WTC11 (cell line): ENCODE measurements around the gene SLC35D1. TPM values are rescaled to one million over a fixed set of nuclear protein-coding genes. Genes with fewer than 3 reads are reported as not detected.

ENCODE experiments used
- ATAC-seq: fragments of 200-7000 bp; cut with Tn5 transposase; 2 replicates; pipeline ENCODE4 v1.10.0; 2021; ENCODE audit warnings: mild to moderate bottlenecking, moderate library complexity
- CTCF ChIA-PET: fragments of 300-600 bp; sonication (Branson Sonifier 250); formaldehyde crosslinking; loops from one replicate; lab custom pipeline; 2021; ENCODE audit warnings: antibody characterized with exemption; lab: Charles Lee
- POLR2A ChIA-PET: fragments of 350-600 bp; sonication (Branson Sonifier 250); formaldehyde crosslinking; loops from one replicate; lab custom pipeline; 2021; ENCODE audit warnings: antibody characterized with exemption; lab: Charles Lee
- DNase-seq: peaks from one replicate; pipeline ENCODE4 v3.0.0; 2021; ENCODE audit warnings: low spot score
- H3K27ac Mint-ChIP-seq: 2 replicates; pipeline ENCODE4 v1.8.0; 2021; ENCODE audit warnings: mixed read lengths
- H3K27me3 Mint-ChIP-seq: 2 replicates; pipeline ENCODE4 v1.8.0; 2021; ENCODE audit warnings: low read depth, mild to moderate bottlenecking, moderate library complexity, mixed read lengths
- H3K36me3 Mint-ChIP-seq: 2 replicates; pipeline ENCODE4 v1.8.0; 2021; ENCODE audit warnings: mixed read lengths
- H3K4me1 Mint-ChIP-seq: 2 replicates; pipeline ENCODE4 v1.8.0; 2022; ENCODE audit warnings: mixed read lengths
- H3K4me3 Mint-ChIP-seq: 2 replicates; pipeline ENCODE4 v1.8.0; 2021; ENCODE audit warnings: mild to moderate bottlenecking, moderate library complexity, mixed read lengths
- H3K9me3 Mint-ChIP-seq: 2 replicates; pipeline ENCODE4 v1.8.0; 2021; ENCODE audit warnings: mixed read lengths
- EMX1 ChIP-seq: fragments of 250-450 bp; sonication (Bioruptor Pico); IDR thresholded peaks from 2 replicates; pipeline ENCODE4 v1.8.0; 2021; ENCODE audit warnings: mild to moderate bottlenecking
- FOXK1 ChIP-seq: sonication (generic); formaldehyde crosslinking; IDR thresholded peaks from 2 replicates; pipeline ENCODE4 v1.8.0; 2022; ENCODE audit warnings: mild to moderate bottlenecking, moderate library complexity, missing genetic modification reagents
- GABPB1 ChIP-seq: sonication (generic); formaldehyde crosslinking; IDR thresholded peaks from 2 replicates; pipeline ENCODE4 v1.8.1; 2023; ENCODE audit warnings: mild to moderate bottlenecking, missing genetic modification reagents
- HMGA2 ChIP-seq: fragments of 250-450 bp; sonication (Bioruptor Pico); IDR thresholded peaks from 2 replicates; pipeline ENCODE4 v1.4.0; 2021; ENCODE audit warnings: mild to moderate bottlenecking, moderate library complexity
- JUN ChIP-seq: sonication (generic); formaldehyde crosslinking; IDR thresholded peaks from 2 replicates; pipeline ENCODE4 v1.8.0; 2023; ENCODE audit warnings: mild to moderate bottlenecking, missing genetic modification reagents
- MYBL2 ChIP-seq: sonication (generic); formaldehyde crosslinking; IDR thresholded peaks from 2 replicates; pipeline ENCODE4 v1.8.1; 2023; ENCODE audit warnings: mild to moderate bottlenecking, moderate library complexity, missing genetic modification reagents
- NFYB ChIP-seq: sonication (generic); formaldehyde crosslinking; conservative IDR thresholded peaks from 2 replicates; pipeline ENCODE4 v1.8.0; 2022; ENCODE audit warnings: low read depth, missing genetic modification reagents
- RORB ChIP-seq: fragments of 250-450 bp; sonication (Bioruptor Pico); IDR thresholded peaks from 2 replicates; pipeline ENCODE4 v1.9.0; 2021; ENCODE audit warnings: mild to moderate bottlenecking
- SMAD3 ChIP-seq: sonication (generic); formaldehyde crosslinking; IDR thresholded peaks from 2 replicates; pipeline ENCODE4 v1.8.0; 2022; ENCODE audit warnings: missing genetic modification reagents, mild to moderate bottlenecking, borderline replicate concordance
- TCF7 ChIP-seq: sonication (generic); formaldehyde crosslinking; IDR thresholded peaks from 2 replicates; pipeline ENCODE4 v1.8.0; 2022; ENCODE audit warnings: mild to moderate bottlenecking, low read depth, missing genetic modification reagents, moderate library complexity
- TEAD1 ChIP-seq: sonication (generic); formaldehyde crosslinking; IDR thresholded peaks from 2 replicates; pipeline ENCODE4 v1.8.0; 2022; ENCODE audit warnings: mild to moderate bottlenecking, missing genetic modification reagents
- ZNF219 ChIP-seq: sonication (generic); formaldehyde crosslinking; IDR thresholded peaks from 2 replicates; pipeline ENCODE4 v1.8.0; 2023; ENCODE audit warnings: missing genetic modification reagents, mild to moderate bottlenecking, borderline replicate concordance
- ZNF671 ChIP-seq: fragments of 250-450 bp; sonication (Bioruptor Pico); IDR thresholded peaks from 2 replicates; pipeline ENCODE4 v1.8.0; 2021; ENCODE audit warnings: mild to moderate bottlenecking
- total RNA-seq: library from RNA; stranded (reverse); gene quantifications from 3 replicates; pipeline ENCODE4 v1.2.3, GENCODE V29; 2021
- TF ChIP-seq, protein P1 (sequence below): fragments of 250-450 bp; sonication (Bioruptor Pico); IDR thresholded peaks from 2 replicates; pipeline ENCODE4 v2.1.2; 2022; ENCODE audit warnings: mild to moderate bottlenecking, moderate library complexity
- TF ChIP-seq, protein P2 (sequence below): sonication (generic); formaldehyde crosslinking; IDR thresholded peaks from 2 replicates; pipeline ENCODE4 v1.8.1; 2023; ENCODE audit warnings: mild to moderate bottlenecking, missing genetic modification reagents, moderate library complexity
- TF ChIP-seq, protein P3 (sequence below): sonication (generic); formaldehyde crosslinking; IDR thresholded peaks from 2 replicates; pipeline ENCODE4 v1.8.1; 2022; ENCODE audit warnings: low read depth, mild to moderate bottlenecking, moderate library complexity, missing genetic modification reagents, borderline replicate concordance
- TF ChIP-seq, protein P4 (sequence below): sonication (generic); formaldehyde crosslinking; IDR thresholded peaks from 2 replicates; pipeline ENCODE4 v1.8.1; 2023; ENCODE audit warnings: mild to moderate bottlenecking, missing genetic modification reagents, borderline replicate concordance
- TF ChIP-seq, protein P5 (sequence below): sonication (generic); formaldehyde crosslinking; IDR thresholded peaks from 2 replicates; pipeline ENCODE4 v1.8.1; 2022; ENCODE audit warnings: missing genetic modification reagents, borderline replicate concordance
- TF ChIP-seq, protein P6 (sequence below): sonication (generic); formaldehyde crosslinking; IDR thresholded peaks from 2 replicates; pipeline ENCODE4 v1.8.0; 2023; ENCODE audit warnings: missing genetic modification reagents
- TF ChIP-seq, protein P7 (sequence below): sonication (generic); formaldehyde crosslinking; IDR thresholded peaks from 2 replicates; pipeline ENCODE4 v1.8.1; 2022; ENCODE audit warnings: mild to moderate bottlenecking, moderate library complexity, missing genetic modification reagents
- TF ChIP-seq, protein P8 (sequence below): fragments of 250-450 bp; sonication (Bioruptor Pico); IDR thresholded peaks from 2 replicates; pipeline ENCODE4 v1.9.0; 2021; ENCODE audit warnings: mild to moderate bottlenecking
- TF ChIP-seq, protein P9 (sequence below): sonication (generic); formaldehyde crosslinking; IDR thresholded peaks from 2 replicates; pipeline ENCODE4 v1.8.1; 2023; ENCODE audit warnings: mild to moderate bottlenecking, moderate library complexity, missing genetic modification reagents

The SLC35D1 gene
- total RNA-seq, 1 experiment from 2014 or later, result 2.4 TPM

DNA sequence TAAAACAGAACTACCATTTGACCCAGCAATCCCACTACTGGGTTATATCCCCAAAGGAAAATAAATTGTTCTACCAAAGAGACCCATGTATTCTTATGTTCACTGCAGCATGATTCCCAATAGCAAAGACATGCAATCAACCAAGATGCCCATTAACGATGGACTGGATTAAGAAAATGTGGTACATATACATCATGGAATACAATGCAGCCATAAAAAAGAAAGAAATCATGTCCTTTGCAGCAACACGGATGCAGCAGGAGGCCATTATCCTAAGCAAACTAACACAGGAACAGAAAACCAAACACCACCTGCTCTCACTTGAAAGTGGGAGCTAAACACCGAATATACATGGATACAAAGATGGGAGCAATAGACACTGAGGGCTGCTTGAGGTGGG lies 44.2 kb downstream of the SLC35D1 start:
- Mint-ChIP-seq H3K4me3 (no peak overlapping the region), H3K27me3 (no peaks in the 10 kb centered on the region), H3K36me3 (no peaks in the 10 kb centered on the region), H3K9me3 (no peaks in the 10 kb centered on the region), H3K27ac (no peak overlapping the region), H3K4me1 (peaks cover 4% of the 10 kb centered on the region; the same call in 1 of the 2 replicates)
- TF ChIP-seq TCF7 (CRISPR knock-in tag) (no peak), JUN (no peak), GABPB1 (no peak), MYBL2 (no peak), FOXK1 (CRISPR knock-in tag) (no peak), EMX1 (CRISPR knock-in tag) (no peak), ZNF219 (CRISPR knock-in tag) (no peak)
- TF ChIP-seq, protein P1, sequence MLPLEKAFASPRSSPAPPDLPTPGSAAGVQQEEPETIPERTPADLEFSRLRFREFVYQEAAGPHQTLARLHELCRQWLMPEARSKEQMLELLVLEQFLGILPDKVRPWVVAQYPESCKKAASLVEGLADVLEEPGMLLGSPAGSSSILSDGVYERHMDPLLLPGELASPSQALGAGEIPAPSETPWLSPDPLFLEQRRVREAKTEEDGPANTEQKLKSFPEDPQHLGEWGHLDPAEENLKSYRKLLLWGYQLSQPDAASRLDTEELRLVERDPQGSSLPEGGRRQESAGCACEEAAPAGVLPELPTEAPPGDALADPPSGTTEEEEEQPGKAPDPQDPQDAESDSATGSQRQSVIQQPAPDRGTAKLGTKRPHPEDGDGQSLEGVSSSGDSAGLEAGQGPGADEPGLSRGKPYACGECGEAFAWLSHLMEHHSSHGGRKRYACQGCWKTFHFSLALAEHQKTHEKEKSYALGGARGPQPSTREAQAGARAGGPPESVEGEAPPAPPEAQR, result no peak
- TF ChIP-seq, protein P2, sequence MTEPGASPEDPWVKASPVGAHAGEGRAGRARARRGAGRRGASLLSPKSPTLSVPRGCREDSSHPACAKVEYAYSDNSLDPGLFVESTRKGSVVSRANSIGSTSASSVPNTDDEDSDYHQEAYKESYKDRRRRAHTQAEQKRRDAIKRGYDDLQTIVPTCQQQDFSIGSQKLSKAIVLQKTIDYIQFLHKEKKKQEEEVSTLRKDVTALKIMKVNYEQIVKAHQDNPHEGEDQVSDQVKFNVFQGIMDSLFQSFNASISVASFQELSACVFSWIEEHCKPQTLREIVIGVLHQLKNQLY (CRISPR knock-in tag), result no peak
- TF ChIP-seq, protein P3, sequence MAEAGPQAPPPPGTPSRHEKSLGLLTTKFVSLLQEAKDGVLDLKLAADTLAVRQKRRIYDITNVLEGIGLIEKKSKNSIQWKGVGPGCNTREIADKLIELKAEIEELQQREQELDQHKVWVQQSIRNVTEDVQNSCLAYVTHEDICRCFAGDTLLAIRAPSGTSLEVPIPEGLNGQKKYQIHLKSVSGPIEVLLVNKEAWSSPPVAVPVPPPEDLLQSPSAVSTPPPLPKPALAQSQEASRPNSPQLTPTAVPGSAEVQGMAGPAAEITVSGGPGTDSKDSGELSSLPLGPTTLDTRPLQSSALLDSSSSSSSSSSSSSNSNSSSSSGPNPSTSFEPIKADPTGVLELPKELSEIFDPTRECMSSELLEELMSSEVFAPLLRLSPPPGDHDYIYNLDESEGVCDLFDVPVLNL, result no peak
- TF ChIP-seq, protein P4, sequence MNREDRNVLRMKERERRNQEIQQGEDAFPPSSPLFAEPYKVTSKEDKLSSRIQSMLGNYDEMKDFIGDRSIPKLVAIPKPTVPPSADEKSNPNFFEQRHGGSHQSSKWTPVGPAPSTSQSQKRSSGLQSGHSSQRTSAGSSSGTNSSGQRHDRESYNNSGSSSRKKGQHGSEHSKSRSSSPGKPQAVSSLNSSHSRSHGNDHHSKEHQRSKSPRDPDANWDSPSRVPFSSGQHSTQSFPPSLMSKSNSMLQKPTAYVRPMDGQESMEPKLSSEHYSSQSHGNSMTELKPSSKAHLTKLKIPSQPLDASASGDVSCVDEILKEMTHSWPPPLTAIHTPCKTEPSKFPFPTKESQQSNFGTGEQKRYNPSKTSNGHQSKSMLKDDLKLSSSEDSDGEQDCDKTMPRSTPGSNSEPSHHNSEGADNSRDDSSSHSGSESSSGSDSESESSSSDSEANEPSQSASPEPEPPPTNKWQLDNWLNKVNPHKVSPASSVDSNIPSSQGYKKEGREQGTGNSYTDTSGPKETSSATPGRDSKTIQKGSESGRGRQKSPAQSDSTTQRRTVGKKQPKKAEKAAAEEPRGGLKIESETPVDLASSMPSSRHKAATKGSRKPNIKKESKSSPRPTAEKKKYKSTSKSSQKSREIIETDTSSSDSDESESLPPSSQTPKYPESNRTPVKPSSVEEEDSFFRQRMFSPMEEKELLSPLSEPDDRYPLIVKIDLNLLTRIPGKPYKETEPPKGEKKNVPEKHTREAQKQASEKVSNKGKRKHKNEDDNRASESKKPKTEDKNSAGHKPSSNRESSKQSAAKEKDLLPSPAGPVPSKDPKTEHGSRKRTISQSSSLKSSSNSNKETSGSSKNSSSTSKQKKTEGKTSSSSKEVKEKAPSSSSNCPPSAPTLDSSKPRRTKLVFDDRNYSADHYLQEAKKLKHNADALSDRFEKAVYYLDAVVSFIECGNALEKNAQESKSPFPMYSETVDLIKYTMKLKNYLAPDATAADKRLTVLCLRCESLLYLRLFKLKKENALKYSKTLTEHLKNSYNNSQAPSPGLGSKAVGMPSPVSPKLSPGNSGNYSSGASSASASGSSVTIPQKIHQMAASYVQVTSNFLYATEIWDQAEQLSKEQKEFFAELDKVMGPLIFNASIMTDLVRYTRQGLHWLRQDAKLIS (CRISPR knock-in tag), result no peak
- TF ChIP-seq, protein P5, sequence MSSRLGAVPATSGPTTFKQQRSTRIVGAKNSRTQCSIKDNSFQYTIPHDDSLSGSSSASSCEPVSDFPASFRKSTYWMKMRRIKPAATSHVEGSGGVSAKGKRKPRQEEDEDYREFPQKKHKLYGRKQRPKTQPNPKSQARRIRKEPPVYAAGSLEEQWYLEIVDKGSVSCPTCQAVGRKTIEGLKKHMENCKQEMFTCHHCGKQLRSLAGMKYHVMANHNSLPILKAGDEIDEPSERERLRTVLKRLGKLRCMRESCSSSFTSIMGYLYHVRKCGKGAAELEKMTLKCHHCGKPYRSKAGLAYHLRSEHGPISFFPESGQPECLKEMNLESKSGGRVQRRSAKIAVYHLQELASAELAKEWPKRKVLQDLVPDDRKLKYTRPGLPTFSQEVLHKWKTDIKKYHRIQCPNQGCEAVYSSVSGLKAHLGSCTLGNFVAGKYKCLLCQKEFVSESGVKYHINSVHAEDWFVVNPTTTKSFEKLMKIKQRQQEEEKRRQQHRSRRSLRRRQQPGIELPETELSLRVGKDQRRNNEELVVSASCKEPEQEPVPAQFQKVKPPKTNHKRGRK (CRISPR knock-in tag), result no peak
- TF ChIP-seq, protein P6, sequence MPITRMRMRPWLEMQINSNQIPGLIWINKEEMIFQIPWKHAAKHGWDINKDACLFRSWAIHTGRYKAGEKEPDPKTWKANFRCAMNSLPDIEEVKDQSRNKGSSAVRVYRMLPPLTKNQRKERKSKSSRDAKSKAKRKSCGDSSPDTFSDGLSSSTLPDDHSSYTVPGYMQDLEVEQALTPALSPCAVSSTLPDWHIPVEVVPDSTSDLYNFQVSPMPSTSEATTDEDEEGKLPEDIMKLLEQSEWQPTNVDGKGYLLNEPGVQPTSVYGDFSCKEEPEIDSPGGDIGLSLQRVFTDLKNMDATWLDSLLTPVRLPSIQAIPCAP (CRISPR knock-in tag), result no peak
- ChIA-PET CTCF (no interaction called here), POLR2A (no interaction called here)
- ATAC-seq, result no peak
- no peak for DNase-seq

DNA sequence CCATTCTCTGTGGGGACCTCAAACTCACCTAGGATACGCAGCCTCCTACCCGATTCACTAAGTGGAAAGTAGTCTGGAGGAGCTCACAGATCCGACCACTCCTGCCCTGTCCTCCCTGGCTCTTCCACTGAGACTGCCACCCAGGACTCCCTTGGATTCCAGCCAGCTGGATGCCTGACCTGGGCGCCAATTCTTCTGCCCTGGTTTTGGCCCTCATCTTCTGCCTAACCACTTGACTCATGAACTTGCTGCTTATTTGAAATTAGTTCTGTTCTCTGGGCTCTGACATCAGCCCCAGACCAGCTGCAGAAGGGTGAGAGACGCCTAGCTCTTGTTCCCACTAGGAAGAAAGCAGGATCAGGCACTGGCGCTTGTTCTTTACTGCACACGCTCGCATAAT lies 48.9 kb downstream of the SLC35D1 start:
- Mint-ChIP-seq H3K9me3 (no peaks in the 10 kb centered on the region), H3K4me1 (no peaks in the 10 kb centered on the region), H3K36me3 (no peaks in the 10 kb centered on the region), H3K27me3 (no peaks in the 10 kb centered on the region), H3K4me3 (no peak overlapping the region), H3K27ac (no peak overlapping the region)
- ChIA-PET CTCF (interaction anchor here (1.8 kb wide), 1 partner anchor 144 kb away, joined by 7 read pairs; no protein-coding TSS in a partner anchor), POLR2A (no interaction called here)
- ATAC-seq, result no peak
- no peak for DNase-seq
- TF ChIP-seq RORB (no peak), ZNF671 (CRISPR knock-in tag) (no peak), HMGA2 (CRISPR knock-in tag) (no peak), NFYB (CRISPR knock-in tag) (no peak), SMAD3 (CRISPR knock-in tag) (no peak), JUN (no peak), TEAD1 (no peak)
- TF ChIP-seq, protein P7, sequence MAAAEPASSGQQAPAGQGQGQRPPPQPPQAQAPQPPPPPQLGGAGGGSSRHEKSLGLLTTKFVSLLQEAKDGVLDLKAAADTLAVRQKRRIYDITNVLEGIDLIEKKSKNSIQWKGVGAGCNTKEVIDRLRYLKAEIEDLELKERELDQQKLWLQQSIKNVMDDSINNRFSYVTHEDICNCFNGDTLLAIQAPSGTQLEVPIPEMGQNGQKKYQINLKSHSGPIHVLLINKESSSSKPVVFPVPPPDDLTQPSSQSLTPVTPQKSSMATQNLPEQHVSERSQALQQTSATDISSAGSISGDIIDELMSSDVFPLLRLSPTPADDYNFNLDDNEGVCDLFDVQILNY, result no peak
- TF ChIP-seq, protein P8, sequence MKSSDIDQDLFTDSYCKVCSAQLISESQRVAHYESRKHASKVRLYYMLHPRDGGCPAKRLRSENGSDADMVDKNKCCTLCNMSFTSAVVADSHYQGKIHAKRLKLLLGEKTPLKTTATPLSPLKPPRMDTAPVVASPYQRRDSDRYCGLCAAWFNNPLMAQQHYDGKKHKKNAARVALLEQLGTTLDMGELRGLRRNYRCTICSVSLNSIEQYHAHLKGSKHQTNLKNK (CRISPR knock-in tag), result no peak
- TF ChIP-seq, protein P9, sequence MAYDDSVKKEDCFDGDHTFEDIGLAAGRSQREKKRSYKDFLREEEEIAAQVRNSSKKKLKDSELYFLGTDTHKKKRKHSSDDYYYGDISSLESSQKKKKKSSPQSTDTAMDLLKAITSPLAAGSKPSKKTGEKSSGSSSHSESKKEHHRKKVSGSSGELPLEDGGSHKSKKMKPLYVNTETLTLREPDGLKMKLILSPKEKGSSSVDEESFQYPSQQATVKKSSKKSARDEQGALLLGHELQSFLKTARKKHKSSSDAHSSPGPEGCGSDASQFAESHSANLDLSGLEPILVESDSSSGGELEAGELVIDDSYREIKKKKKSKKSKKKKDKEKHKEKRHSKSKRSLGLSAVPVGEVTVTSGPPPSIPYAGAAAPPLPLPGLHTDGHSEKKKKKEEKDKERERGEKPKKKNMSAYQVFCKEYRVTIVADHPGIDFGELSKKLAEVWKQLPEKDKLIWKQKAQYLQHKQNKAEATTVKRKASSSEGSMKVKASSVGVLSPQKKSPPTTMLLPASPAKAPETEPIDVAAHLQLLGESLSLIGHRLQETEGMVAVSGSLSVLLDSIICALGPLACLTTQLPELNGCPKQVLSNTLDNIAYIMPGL, result no peak
